Aorta (tissue), 5 donors: ENCODE data around the gene FRMD7. TPM values are rescaled to one million over a fixed set of nuclear protein-coding genes. Genes with fewer than 3 reads are reported as not detected.

ENCODE experiments used
- ATAC-seq: fragments of 200-7000 bp; cut with Tn5 transposase; one replicate; pipeline ENCODE4 v1.9.1; 2022; ENCODE audit warnings: moderate library complexity; ENCODE audit not compliant: low FRiP score
- DNase-seq, 2 donors: peaks; one replicate each; pipeline ENCODE4 v3.0.0-alpha.2; 2020
- H3K27ac ChIP-seq, 2 donors: one replicate each; pipeline ENCODE4 v1.5.1; 2013; ENCODE audit warnings: low read length in 2 of 2, mild to moderate bottlenecking in 2 of 2, moderate library complexity in 2 of 2, control low read depth in 1 of 2, inconsistent platforms in 1 of 2, low read depth in 1 of 2
- H3K27me3 ChIP-seq, 2 donors: one replicate each; pipeline ENCODE4 v1.6.1; 2013; ENCODE audit warnings: control low read depth in 1 of 2, low read length in 1 of 2, mild to moderate bottlenecking in 1 of 2, moderate library complexity in 1 of 2; ENCODE audit not compliant: insufficient read depth in 2 of 2, control insufficient read depth in 1 of 2
- H3K36me3 ChIP-seq, 2 donors: one replicate each; pipeline ENCODE4 v1.6.1; 2013; ENCODE audit warnings: control low read depth in 1 of 2, low read length in 1 of 2, mild to moderate bottlenecking in 1 of 2; ENCODE audit not compliant: insufficient read depth in 2 of 2, control insufficient read depth in 1 of 2
- H3K4me1 ChIP-seq, 2 donors: one replicate each; pipeline ENCODE4 v1.6.1; 2013; ENCODE audit warnings: low read length in 2 of 2, control low read depth in 1 of 2, mild to moderate bottlenecking in 1 of 2, moderate library complexity in 1 of 2; ENCODE audit not compliant: insufficient read depth in 2 of 2, control insufficient read depth in 1 of 2
- H3K4me3 ChIP-seq, 2 donors: one replicate each; pipeline ENCODE4 v1.5.1; 2013; ENCODE audit warnings: low read length in 2 of 2, control low read depth in 1 of 2, mild to moderate bottlenecking in 1 of 2
- H3K9me3 ChIP-seq: one replicate; pipeline ENCODE4 v1.6.1; 2013; ENCODE audit warnings: mild to moderate bottlenecking, low read length; ENCODE audit not compliant: control insufficient read depth
- WGBS, 2 donors: extraction: QIAGEN DNeasy Blood & Tissue Kit; methylation state at CpG; one replicate each; pipeline ENCODE4 v1.1.7; 2013; 5-methylcytosine and 5-hydroxymethylcytosine counted together
- intact Hi-C, 2 donors: fragments of 100-400 bp; cut with DNase I; formaldehyde crosslinking; loops; one replicate each; pipeline versions ENCODE4 v1.14.2 to v1.15.0; 2022
- polyA plus RNA-seq, 2 donors: library from polyadenylated mRNA; stranded (reverse); fragments of 200-250 nt; gene quantifications; one replicate each; pipeline ENCODE4 v1.2.3, GENCODE V29; 2013
- total RNA-seq, 2 donors: library from RNA; stranded (reverse); fragmentation: NEBNext Ultra II Directional; extraction: Animal tissue kit (Norgen Biotek cat#: 25700); gene quantifications; one replicate each; pipeline ENCODE4 v1.2.1, GENCODE V29; 2021
- donor health status: healthy with polysubstance abuse.
- donor health status: Bipolar disorder and iron deficiency.
- donor health status: DM: no; HTN: no; CAD: no.
- donor health status: DM: no; HTN: no; CAD: no.
- donor health status: DM: yes; HTN: yes; CAD: no.

Gene FRMD7
- total and polyA plus RNA-seq, 4 donors: 0.18 to 1.0 TPM; not detected in 2

DNA sequence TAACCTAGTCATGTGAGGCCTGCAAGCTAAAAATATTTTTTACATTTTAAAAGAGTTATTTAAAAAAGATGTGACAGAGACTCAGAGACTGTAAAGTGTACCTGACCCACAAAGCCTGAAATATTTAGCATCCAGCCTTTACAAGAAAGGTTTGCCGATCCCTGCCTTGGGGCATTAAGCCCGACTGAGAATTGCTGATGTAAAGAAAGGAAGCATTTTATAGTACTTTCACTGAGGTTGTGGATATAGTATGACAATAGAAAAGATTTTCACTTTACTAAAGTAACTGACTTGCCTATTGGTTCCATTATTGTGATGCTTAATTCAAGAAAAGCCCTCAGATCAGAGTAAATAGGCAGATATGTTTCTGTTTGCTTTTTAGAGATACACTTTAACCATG is 87.8 kb downstream of the FRMD7 start:
- Histone ChIP-seq H3K27me3 (no peaks in the 10 kb centered on the region), H3K27ac (no peak overlapping the region), H3K4me3 (no peak overlapping the region), H3K36me3 (no peaks in the 10 kb centered on the region), H3K9me3 (no peaks in the 10 kb centered on the region), H3K4me1 (no peaks in the 10 kb centered on the region)
- DNase-seq (no peak), ATAC-seq (no peak)
- 70 to 93% methylated on average over 2 of the region's 2 CpGs for WGBS, 2 donors
- intact Hi-C loops: no loop called here

DNA sequence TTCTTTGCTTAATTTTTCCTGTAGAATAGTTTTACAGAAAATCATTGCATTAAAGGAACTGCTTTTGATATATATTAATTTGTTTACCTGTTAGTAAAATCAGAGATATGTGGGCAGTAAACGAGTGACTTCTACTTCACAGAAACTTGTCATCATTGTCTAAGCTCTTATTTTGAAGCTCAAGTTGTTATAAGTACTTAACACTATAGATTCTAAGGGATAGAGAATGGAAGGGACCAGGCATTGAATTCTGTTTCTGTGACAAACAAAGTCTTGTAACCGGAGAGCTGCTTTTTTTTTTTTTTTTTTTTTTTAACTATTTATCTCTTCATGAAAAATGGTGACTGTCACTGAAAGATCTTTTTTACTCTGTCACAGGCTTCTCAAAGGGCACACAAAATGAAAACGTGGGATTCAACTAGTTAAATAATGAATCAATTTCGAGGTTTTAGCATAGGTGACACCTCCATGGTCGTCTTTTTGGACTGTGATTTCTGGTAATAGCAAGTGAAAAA is 90.3 kb downstream of the FRMD7 start:
- 43 to 66% methylated on average over 5 of the region's 5 CpGs for WGBS, 2 donors
- Histone ChIP-seq H3K36me3 (no peaks in the 10 kb centered on the region), H3K27ac (no peak overlapping the region), H3K27me3 (no peaks in the 10 kb centered on the region), H3K4me3 (no peak overlapping the region), H3K9me3 (no peaks in the 10 kb centered on the region), H3K4me1 (no peaks in the 10 kb centered on the region)
- ATAC-seq (no peak), DNase-seq (no peak)
- intact Hi-C loops: no loop called here

DNA sequence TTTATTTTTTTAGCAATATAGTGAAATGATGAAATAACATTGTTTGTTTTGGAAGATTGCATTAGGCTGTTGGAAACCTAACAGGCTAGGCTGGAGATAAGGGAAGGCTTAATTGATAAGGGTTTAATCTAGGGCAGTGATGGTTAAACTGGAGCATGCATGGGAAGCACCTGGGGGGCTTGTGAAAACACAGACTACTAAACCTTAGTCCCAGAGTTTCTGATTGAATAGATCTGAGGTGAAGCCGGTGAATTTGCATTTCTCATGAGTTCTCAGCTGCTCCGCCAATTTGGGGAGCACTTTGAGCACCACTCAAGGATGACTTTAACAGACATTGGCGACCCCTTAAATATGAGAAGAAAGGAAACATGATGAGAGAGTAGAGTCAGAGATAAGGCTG is 93.2 kb downstream of the FRMD7 start:
- intact Hi-C loops: no loop called here
- H3K4me3 ChIP-seq: no peak overlapping the region
- DNase-seq: no peak
- H3K27me3 ChIP-seq: no peaks in the 10 kb centered on the region
- H3K27ac ChIP-seq: no peak overlapping the region
- WGBS, 2 donors: 79 to 99% methylated on average over 3 of the region's 3 CpGs
- H3K9me3 ChIP-seq: no peaks in the 10 kb centered on the region
- ATAC-seq: no peak
- no peaks in the 10 kb centered on the region for H3K4me1 ChIP-seq
- no peaks in the 10 kb centered on the region for H3K36me3 ChIP-seq

DNA sequence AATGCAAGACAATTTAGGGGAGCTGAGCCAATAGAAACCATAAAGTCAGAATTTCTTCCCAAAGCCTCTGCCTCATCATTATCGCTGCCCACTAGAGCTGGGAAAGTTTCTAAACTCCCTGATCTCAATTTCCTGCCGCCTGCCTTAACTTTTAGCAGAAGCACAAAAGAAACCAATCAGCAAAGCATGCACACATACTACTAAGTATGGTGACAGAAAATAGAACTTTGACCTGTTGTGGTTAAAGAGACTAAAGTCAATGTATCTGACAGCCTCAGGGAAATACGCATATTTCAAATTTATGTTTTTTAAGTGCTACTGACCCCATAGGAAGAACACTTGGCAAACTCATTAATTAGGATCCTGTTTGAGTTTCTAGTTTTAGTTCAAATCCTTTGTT is 94.7 kb downstream of the FRMD7 start:
- DNase-seq (no peak), ATAC-seq (no peak)
- 59 to 94% methylated on average over 3 of the region's 3 CpGs for WGBS, 2 donors
- no peaks in the 10 kb centered on the region for H3K9me3 ChIP-seq
- no peaks in the 10 kb centered on the region for H3K36me3 ChIP-seq
- H3K27me3 ChIP-seq: no peaks in the 10 kb centered on the region
- H3K4me1 ChIP-seq: no peaks in the 10 kb centered on the region
- intact Hi-C loops: no loop called here
- no peak overlapping the region for H3K27ac ChIP-seq
- H3K4me3 ChIP-seq: no peak overlapping the region

DNA sequence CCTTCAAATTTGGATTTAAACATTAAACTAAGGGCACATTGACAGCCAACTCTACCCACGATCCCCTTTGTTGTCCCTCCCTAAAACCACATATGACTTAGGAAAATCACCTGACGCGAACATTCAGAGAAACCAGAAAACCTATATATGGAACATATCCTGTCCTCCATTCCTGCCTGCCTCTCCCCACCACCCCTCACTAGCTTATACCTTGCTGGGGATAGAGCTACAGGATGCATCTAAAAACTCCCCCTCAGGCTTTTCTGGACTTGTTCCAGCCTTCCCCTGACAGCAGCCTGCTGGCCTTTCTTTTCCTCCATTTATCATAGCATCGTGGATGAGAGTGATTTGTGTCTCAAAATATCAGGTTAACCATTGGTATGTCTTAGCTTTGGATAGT is 96.0 kb downstream of the FRMD7 start:
- Histone ChIP-seq H3K4me1 (no peaks in the 10 kb centered on the region), H3K27ac (no peak overlapping the region), H3K27me3 (no peaks in the 10 kb centered on the region), H3K9me3 (no peaks in the 10 kb centered on the region), H3K36me3 (no peaks in the 10 kb centered on the region), H3K4me3 (no peak overlapping the region)
- 64 to 83% methylated on average over 4 of the region's 4 CpGs for WGBS, 2 donors
- intact Hi-C loops: no loop called here
- DNase-seq: no peak
- ATAC-seq: no peak

DNA sequence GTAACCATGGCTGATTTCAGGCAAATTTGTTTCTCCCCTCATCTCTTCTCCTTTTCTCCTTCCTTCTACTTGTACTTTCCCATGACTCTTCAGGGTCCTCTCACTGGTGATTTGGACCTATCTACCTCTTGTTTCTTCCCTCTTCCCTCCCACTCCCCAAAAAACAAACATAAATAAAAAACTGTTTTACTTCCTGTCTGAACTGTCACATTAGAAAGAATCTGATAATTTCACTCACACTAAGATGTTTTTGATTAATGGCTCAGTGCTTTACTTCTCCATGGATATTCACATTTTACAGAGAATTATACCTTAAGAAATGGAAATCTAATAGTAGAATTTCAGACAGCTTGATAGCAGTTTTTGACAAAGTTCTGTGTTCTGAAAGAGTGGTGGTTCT is 97.6 kb downstream of the FRMD7 start:
- no peaks in the 10 kb centered on the region for H3K4me1 ChIP-seq
- H3K9me3 ChIP-seq: no peaks in the 10 kb centered on the region
- no peak overlapping the region for H3K27ac ChIP-seq
- intact Hi-C loops: no loop called here
- no peaks in the 10 kb centered on the region for H3K27me3 ChIP-seq
- H3K4me3 ChIP-seq: no peak overlapping the region
- no peak for DNase-seq
- no peaks in the 10 kb centered on the region for H3K36me3 ChIP-seq
- no peak for ATAC-seq

Other genes with a start within 250 kb of the FRMD7 start
- 10 to 100 TPM in 1 of 2 donors, 1 to 10 TPM in 1; 6.5 to 10.5 TPM for gene STK26, start 104.7 kb downstream of the FRMD7 start, total RNA-seq
- gene STK26, start 104.7 kb downstream of the FRMD7 start, polyA plus RNA-seq: 1 to 10 TPM; 1.0 to 5.4 TPM
- 10 to 100 TPM; 22.2 to 24.7 TPM for gene RAP2C, start 91.4 kb upstream of the FRMD7 start, total RNA-seq
- 10 to 100 TPM; 11.8 to 12.9 TPM for gene RAP2C, start 91.4 kb upstream of the FRMD7 start, polyA plus RNA-seq